Activated CD8-positive, alpha-beta T cell treated with anti-CD3 and anti-CD28 coated beads, Interleukin-2, amount 10 ng/mL, durations not matched to agents 7 days and 5 days (primary cell): ENCODE results near the gene ALCAM. TPM values are rescaled to one million over a fixed set of nuclear protein-coding genes. Genes with fewer than 3 reads are reported as not detected.

ENCODE experiments used
- ATAC-seq: fragments of 150-1000 bp; cut with Tn5 transposase; one replicate; pipeline ENCODE4 v1.10.0; 2021; ENCODE audit warnings: moderate library complexity
- CTCF ChIA-PET: fragments of 350-600 bp; sonication (Branson Sonifier 250); formaldehyde crosslinking; loops from one replicate; lab custom pipeline; 2021; ENCODE audit warnings: antibody characterized with exemption; lab: Charles Lee
- POLR2A ChIA-PET: fragments of 350-600 bp; sonication (Branson Sonifier 250); formaldehyde crosslinking; loops from one replicate; lab custom pipeline; 2021; ENCODE audit warnings: antibody characterized with exemption; lab: Charles Lee
- DNase-seq: peaks from one replicate; pipeline ENCODE4 v3.0.0-alpha.2; 2020
- H3K27ac Mint-ChIP-seq: one replicate; pipeline ENCODE4 v1.8.0; 2021; ENCODE audit warnings: mild to moderate bottlenecking, mixed read lengths
- H3K27me3 Mint-ChIP-seq: one replicate; pipeline ENCODE4 v1.8.0; 2021; ENCODE audit warnings: low read depth, mixed read lengths
- H3K36me3 Mint-ChIP-seq: one replicate; pipeline ENCODE4 v1.8.0; 2021; ENCODE audit warnings: low read depth, mixed read lengths
- H3K4me1 Mint-ChIP-seq: one replicate; pipeline ENCODE4 v1.8.0; 2021; ENCODE audit warnings: low read depth, mixed read lengths
- H3K4me3 Mint-ChIP-seq: one replicate; pipeline ENCODE4 v1.8.0; 2021; ENCODE audit warnings: mild to moderate bottlenecking, mixed read lengths
- H3K9me3 Mint-ChIP-seq: one replicate; pipeline ENCODE4 v1.8.0; 2022; ENCODE audit warnings: mixed read lengths; ENCODE audit not compliant: insufficient read depth
- total RNA-seq, 2 experiments: library from RNA; stranded (reverse); gene quantifications; one replicate each; pipeline ENCODE4 v1.2.3, GENCODE V29; 2021

ALCAM gene
- total RNA-seq, 2 experiments from 2014 or later = 5.1 to 5.4 TPM

DNA sequence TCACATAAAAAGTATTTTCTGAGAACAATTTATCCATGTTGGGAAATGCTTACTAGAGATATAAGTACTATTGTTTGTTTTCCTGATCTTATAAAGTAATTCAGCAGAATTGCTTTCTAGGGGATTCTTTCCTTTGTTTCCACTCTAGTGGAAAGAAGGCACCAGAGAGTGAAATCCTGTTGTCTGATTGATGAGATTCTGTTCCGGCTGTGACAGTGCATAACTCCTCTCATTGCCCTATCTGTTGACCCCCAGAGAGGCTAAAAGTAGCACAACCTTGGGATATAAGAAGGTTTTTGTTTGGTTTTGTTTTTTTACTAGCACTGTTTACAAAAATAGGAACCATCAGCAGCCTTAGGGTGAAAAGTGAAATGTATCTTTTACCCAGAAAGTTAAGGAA is 114.1 kb downstream of the ALCAM start:
- ChIA-PET POLR2A (no interaction called here), CTCF (no interaction called here)
- no peaks in the 10 kb centered on the region for H3K4me1 Mint-ChIP-seq
- no peak overlapping the region for H3K4me3 Mint-ChIP-seq
- H3K9me3 Mint-ChIP-seq = no peaks in the 10 kb centered on the region
- peaks cover 4% of the 10 kb centered on the region for H3K27me3 Mint-ChIP-seq
- H3K27ac Mint-ChIP-seq = no peak overlapping the region
- ATAC-seq (no peak), DNase-seq (no peak)
- no peaks in the 10 kb centered on the region for H3K36me3 Mint-ChIP-seq

DNA sequence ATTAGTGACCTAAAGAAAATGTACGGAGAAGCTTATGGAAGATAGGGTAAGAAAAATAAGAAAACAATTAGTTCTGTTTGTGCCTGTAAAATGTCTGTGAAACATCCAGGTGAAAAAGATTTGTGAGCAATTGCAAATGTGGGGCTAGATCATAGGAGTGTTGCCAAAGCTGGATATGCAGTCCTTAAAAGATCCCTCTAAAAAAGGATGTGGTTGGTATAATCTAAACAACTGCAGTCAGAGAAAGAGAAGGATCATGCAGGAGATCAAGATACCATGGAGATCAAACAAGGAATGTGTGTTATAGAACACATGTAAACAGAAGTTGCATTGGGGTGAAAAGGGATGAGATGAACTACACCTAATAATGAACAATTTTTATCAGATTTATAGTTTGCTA is 116.8 kb downstream of the ALCAM start:
- Mint-ChIP-seq H3K36me3 (no peaks in the 10 kb centered on the region), H3K9me3 (no peaks in the 10 kb centered on the region), H3K27me3 (peaks cover 4% of the 10 kb centered on the region), H3K4me1 (no peaks in the 10 kb centered on the region), H3K27ac (no peak overlapping the region), H3K4me3 (no peak overlapping the region)
- no peak for DNase-seq
- ChIA-PET POLR2A (no interaction called here), CTCF (no interaction called here)
- no peak for ATAC-seq

DNA sequence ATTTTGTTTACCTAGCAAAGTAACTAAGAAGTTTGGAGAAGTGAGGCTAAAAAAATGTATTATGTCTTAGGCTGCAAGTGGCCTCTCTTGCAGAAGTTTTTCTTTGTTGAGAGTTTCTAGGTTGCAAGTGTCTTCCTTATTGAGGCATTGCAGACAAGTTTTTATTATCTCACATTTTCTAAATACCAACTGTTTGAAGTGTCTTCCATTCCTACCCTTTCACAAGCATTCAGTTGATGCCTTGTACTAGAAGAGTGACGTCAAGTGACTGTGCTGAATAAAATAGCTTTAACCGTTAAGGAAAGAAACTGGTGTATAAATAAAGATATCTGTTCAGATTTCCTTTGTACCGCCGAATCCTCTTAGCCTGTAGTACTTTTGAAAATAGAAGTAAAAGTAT is 123.3 kb downstream of the ALCAM start:
- H3K4me1 Mint-ChIP-seq = no peaks in the 10 kb centered on the region
- ChIA-PET POLR2A (no interaction called here), CTCF (no interaction called here)
- no peak overlapping the region for H3K27ac Mint-ChIP-seq
- DNase-seq (no peak), ATAC-seq (no peak)
- H3K36me3 Mint-ChIP-seq = peaks cover 2% of the 10 kb centered on the region
- H3K4me3 Mint-ChIP-seq = no peak overlapping the region
- H3K27me3 Mint-ChIP-seq = no peaks in the 10 kb centered on the region
- H3K9me3 Mint-ChIP-seq = no peaks in the 10 kb centered on the region

DNA sequence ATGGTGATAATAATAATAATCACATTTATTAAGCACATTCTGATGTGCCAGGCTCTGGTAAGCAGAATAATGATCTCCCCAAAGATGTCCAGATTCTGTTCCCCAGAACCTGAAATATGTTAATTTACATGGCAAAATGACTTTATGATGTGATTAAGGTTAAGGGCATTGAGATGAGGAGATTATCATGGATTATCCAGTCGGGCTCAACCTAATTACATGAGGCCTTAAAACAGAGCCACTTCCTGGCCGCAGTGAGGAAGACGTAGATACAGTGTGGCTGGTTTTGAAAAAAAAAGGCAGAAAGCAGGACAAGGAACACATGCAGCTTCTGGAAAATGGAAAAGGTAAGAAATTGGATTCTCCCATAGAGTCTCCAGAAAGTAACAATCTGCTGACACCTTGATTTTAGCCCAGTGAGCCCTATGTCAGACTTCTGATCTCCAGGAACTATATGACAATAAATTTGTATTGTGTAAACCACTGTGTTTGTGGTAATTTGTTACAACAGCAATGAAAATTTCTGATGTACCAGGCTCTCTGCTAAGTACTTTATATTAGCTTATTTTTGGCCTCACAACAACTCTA is 126.7 kb downstream of the ALCAM start:
- no peak for DNase-seq
- ChIA-PET CTCF (no interaction called here), POLR2A (no interaction called here)
- no peak for ATAC-seq
- Mint-ChIP-seq H3K4me1 (no peaks in the 10 kb centered on the region), H3K27ac (no peak overlapping the region), H3K27me3 (no peaks in the 10 kb centered on the region), H3K9me3 (no peaks in the 10 kb centered on the region), H3K4me3 (no peak overlapping the region), H3K36me3 (peaks cover 2% of the 10 kb centered on the region)

DNA sequence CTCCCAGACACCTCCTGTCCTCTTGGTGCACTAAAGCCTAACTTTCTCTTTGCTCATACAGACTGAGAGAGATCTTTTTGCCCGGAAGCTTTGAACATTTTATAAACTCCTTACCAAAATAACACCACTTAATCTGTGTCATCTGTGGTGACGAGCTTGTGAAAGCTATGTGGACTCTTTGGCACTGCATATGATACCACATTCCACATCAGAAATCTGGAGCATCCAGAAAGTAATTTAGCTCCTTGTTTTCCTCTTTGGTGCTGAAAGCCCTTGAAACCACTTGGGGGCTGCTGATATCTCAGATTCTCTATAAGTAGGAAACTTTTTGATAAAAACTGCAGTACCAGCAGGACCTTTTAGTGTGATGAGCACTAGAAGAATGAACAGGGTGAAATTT is 128.3 kb downstream of the ALCAM start:
- Mint-ChIP-seq H3K4me3 (no peak overlapping the region), H3K4me1 (no peaks in the 10 kb centered on the region), H3K27me3 (no peaks in the 10 kb centered on the region), H3K27ac (no peak overlapping the region), H3K36me3 (peaks cover 2% of the 10 kb centered on the region), H3K9me3 (no peaks in the 10 kb centered on the region)
- ATAC-seq = no peak
- ChIA-PET POLR2A (no interaction called here), CTCF (no interaction called here)
- no peak for DNase-seq

DNA sequence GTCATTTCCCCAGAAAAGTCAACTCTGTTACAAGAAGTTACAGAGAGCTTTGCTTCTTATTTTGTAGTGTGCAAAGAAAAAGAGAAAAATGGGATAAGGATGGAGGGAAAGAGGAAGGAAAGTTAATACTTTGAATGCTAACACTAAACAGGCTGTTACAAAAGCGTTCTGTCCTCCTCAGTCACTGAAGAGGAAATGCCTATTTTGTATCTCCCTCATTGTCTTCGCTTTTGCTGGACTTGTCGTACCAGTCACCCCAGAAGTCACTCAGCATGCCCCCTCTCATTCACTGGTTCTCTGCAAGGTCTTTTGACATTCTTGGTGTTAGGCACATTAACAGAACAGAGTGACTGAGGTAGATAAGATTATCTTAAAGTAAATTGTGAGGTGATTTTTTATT is 129.6 kb downstream of the ALCAM start:
- Mint-ChIP-seq H3K27ac (no peak overlapping the region), H3K4me3 (no peak overlapping the region), H3K9me3 (no peaks in the 10 kb centered on the region), H3K4me1 (no peaks in the 10 kb centered on the region), H3K27me3 (no peaks in the 10 kb centered on the region), H3K36me3 (no peaks in the 10 kb centered on the region)
- POLR2A ChIA-PET = no interaction called here
- ATAC-seq (no peak), DNase-seq (no peak)
- CTCF ChIA-PET = no interaction called here

DNA sequence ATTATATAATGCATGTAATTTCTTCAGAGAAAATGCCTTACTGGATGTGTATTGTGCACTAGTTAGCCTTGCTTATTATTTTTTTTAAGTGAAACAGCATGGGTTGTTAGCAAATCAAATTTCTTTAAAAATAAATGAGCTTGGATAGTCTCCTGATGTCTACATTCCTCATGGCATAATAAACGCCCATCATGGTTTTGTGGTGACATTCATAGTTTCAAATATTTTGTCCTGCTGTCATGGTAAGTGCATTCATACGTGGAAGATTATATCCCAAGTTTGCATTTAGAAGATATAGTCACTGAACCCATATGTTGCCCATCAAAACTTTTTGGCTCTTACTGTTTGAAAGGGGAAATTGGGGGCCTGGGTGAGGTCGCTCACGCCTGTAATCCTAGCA is 130.7 kb downstream of the ALCAM start:
- Mint-ChIP-seq H3K27ac (no peak overlapping the region), H3K36me3 (no peaks in the 10 kb centered on the region), H3K4me1 (no peaks in the 10 kb centered on the region), H3K9me3 (no peaks in the 10 kb centered on the region), H3K4me3 (no peak overlapping the region), H3K27me3 (no peaks in the 10 kb centered on the region)
- CTCF ChIA-PET = no interaction called here
- POLR2A ChIA-PET = no interaction called here
- DNase-seq (no peak), ATAC-seq (no peak)

DNA sequence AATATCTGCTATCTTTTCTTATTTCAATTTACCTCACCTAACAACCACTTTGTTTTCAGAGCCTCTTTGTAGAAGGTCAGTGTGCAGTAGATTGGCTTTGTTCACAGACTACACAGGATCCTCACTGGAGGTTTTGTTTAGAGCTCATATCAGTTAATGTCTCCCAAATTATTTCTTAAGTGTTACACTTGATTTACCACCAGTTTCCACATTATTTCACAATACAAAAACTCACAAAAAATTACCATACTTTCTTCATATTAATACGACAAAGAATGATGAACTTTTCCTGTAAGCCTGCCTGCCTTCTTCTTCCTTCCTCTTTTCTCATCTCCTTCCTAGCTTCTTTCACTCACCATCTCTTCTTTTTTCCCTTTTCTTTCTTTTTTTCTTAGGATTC is 133.3 kb downstream of the ALCAM start:
- Mint-ChIP-seq H3K4me1 (no peaks in the 10 kb centered on the region), H3K36me3 (no peaks in the 10 kb centered on the region), H3K27me3 (peaks cover 3% of the 10 kb centered on the region), H3K4me3 (no peak overlapping the region), H3K27ac (no peak overlapping the region), H3K9me3 (no peaks in the 10 kb centered on the region)
- POLR2A ChIA-PET = no interaction called here
- no peak for DNase-seq
- ATAC-seq = no peak
- CTCF ChIA-PET = no interaction called here

DNA sequence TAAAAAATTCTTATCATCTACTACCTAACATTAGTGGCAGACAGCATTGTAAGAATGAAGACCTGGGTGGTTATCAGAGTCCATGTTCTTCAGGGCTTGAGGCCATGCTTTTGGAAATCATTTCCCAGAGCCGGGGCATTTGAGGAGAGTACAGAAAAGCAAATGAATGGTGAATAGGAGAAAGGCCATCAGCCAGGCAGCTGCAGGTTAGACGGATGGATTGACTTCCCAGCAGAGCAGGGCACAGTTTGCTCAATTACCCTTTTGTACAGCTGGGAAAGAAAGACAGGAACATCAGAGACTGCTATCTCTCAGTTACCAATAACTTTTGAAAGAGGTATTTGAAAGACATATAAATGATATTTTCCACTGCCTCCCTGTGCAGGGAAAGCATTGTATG is 135.6 kb downstream of the ALCAM start:
- Mint-ChIP-seq H3K36me3 (no peaks in the 10 kb centered on the region), H3K4me3 (no peak overlapping the region), H3K27me3 (peaks cover 3% of the 10 kb centered on the region), H3K27ac (no peak overlapping the region), H3K4me1 (no peaks in the 10 kb centered on the region), H3K9me3 (no peaks in the 10 kb centered on the region)
- CTCF ChIA-PET = no interaction called here
- POLR2A ChIA-PET = no interaction called here
- ATAC-seq = no peak
- no peak for DNase-seq

DNA sequence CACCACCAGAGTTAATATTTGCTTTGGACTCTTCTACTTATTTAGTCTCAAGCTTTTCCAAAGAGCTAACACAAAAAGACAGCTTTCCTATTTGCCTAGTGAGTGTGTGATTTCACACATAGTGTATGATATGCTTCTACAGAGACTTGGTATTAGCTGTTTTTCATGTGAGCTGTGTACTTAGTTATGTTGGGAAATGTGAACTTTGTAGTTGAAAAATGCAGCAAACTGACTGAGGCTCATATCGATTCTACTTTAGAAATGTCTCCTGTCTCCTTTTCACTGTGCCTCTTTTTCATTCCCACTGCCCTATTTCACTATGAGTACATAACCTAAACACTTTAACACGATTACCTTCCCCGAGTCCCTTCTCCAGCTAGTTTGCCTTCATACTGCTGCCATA is 136.5 kb downstream of the ALCAM start:
- peaks cover 3% of the 10 kb centered on the region for H3K27me3 Mint-ChIP-seq
- no peaks in the 10 kb centered on the region for H3K4me1 Mint-ChIP-seq
- no peak for ATAC-seq
- no peak overlapping the region for H3K27ac Mint-ChIP-seq
- H3K4me3 Mint-ChIP-seq = no peak overlapping the region
- ChIA-PET POLR2A (no interaction called here), CTCF (no interaction called here)
- no peaks in the 10 kb centered on the region for H3K36me3 Mint-ChIP-seq
- DNase-seq = no peak
- no peaks in the 10 kb centered on the region for H3K9me3 Mint-ChIP-seq

DNA sequence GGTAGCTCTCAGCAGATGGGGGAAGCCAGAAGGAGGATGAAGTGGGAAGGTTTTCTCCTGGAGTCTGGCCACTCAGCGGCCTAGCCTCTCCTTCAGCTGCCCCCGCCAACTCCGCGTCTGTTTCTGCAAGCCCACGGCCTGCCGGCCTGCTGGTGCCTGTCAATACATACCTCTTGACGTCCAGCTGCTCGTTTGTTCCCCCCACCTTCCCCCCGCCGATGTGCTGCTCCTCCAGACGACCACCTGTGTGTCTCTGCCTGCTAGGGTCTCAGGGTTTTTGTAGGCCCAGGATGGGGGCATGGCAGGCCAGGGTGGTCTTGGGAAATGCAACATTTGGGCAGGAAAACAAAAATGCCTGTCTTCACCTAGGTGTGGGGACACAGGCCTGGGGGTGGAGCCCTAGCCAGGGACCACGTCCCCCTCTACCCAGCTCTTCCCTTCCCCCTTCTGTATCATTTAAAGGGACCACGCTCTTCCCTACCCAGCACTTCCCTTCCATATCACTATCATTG is 137.8 kb downstream of the ALCAM start:
- no peak overlapping the region for H3K27ac Mint-ChIP-seq
- ATAC-seq (no peak), DNase-seq (no peak)
- H3K4me3 Mint-ChIP-seq = no peak overlapping the region
- ChIA-PET POLR2A (no interaction called here), CTCF (interaction anchor here (0.6 kb wide), 1 partner anchor 164 kb away, joined by 3 read pairs; no protein-coding TSS in a partner anchor)
- H3K36me3 Mint-ChIP-seq = no peaks in the 10 kb centered on the region
- H3K9me3 Mint-ChIP-seq = no peaks in the 10 kb centered on the region
- peaks cover 3% of the 10 kb centered on the region for H3K27me3 Mint-ChIP-seq
- H3K4me1 Mint-ChIP-seq = no peaks in the 10 kb centered on the region

DNA sequence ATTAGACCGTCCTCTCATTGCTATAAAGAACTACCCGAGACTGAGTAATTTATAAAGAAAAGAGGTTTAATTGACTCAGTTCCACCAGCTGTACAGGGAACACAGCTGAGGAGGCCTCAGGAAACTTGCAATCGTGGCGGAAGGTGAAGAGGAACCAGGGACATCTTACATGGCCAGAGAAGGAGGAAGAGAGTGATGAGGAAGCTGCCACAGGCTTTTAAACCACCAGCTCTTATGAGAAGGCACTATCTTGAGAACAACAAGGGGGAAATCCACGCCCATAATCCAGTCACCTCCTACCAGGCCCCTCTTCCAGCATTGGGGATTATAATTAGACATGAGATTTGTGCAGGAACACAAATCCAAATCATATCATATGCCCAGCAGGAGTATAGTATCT is 138.5 kb downstream of the ALCAM start:
- no peaks in the 10 kb centered on the region for H3K4me1 Mint-ChIP-seq
- no peak overlapping the region for H3K27ac Mint-ChIP-seq

DNA sequence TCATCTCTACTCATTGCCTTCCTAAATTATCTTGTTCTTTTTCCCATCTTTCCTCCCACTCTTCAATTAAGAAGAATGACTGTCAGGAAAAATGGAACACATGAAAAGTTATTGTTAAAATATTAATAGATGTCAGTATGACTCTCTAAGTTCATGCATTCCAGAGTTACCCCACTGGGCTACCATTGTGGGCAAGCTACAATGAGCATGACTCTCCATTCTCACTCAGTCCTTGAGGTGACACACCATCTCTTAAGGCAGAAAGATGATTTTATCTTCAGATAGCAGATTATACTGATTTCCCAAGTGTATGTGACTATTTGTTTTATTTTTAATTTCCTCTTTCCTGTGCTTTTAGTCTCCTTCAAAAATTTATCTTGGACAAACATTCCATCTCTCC is 144.3 kb downstream of the ALCAM start:
- Mint-ChIP-seq H3K36me3 (no peaks in the 10 kb centered on the region), H3K27me3 (peaks cover 3% of the 10 kb centered on the region), H3K27ac (no peak overlapping the region), H3K4me1 (no peaks in the 10 kb centered on the region), H3K9me3 (no peaks in the 10 kb centered on the region), H3K4me3 (no peak overlapping the region)
- DNase-seq = no peak
- ChIA-PET POLR2A (no interaction called here), CTCF (no interaction called here)
- ATAC-seq = no peak

More for the DNA sequence above, 138.5 kb downstream of the ALCAM start:
- H3K4me3 Mint-ChIP-seq = no peak overlapping the region
- ATAC-seq (no peak), DNase-seq (no peak)
- no peaks in the 10 kb centered on the region for H3K9me3 Mint-ChIP-seq
- POLR2A ChIA-PET = no interaction called here
- CTCF ChIA-PET = interaction anchor here (1.1 kb wide), 1 partner anchor 909 kb away, joined by 3 read pairs; no protein-coding TSS in a partner anchor
- peaks cover 6% of the 10 kb centered on the region for H3K27me3 Mint-ChIP-seq
- H3K36me3 Mint-ChIP-seq = no peaks in the 10 kb centered on the region
